Activated gamma-delta T cell (primary cell): Measurements from ENCODE around the gene KRTAP10-3.

ENCODE experiments used
- DNase-seq: peaks from one replicate; lab custom pipeline; 2025; lab: John Stamatoyannopoulos, UW

KRTAP10-3 gene

DNA sequence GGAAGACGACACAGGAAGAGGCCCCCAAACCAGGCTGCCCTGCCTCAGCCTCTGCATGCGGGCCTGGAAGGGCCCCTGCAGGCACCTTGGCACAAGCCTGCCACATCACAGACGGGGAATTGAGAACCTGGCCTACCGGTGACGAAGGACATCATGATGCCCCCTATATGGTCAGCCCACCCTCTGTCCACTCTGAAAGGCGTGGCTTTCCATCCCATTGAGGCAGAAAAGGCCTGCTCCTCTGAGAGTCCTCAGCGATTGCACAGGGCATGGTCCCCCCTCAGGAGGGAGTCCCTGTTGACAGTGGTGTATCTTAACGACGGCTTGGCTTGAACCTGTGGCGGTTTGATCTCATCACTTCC lies 30.0 kb downstream of the KRTAP10-3 start:
- no peak for DNase-seq

DNA sequence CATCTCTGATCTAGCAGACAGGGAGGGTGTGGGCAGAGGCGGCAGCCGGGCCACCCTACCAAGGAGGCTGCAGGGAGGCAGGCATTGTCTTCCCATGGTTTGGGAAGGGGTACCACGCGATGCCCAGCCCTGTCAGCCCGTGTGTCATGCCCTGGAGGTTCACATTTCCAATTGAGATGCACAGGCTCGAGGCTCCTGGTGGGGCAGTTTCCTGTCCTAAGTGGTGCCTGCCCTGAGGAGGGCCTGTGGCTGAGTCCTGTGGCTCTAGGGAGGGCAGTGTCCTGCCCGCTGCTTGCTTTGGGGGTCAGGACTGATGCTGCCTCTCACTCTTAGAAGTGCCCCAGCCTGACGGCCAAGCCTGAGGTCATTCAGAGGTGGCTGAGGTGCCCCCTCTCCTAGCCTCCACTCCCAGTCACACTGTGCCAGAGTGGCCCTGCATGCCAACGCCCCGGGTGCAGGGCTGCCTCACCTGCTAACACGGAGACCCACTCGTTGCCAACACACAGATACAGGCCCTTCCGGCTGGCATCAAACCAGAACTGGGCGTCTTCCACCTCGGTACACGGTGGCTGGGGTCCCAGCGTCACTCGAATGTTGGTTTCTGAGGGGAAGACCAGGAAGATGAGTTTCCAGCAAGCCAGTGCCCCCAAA lies 30.5 kb downstream of the KRTAP10-3 start:
- DNase-seq = no peak

DNA sequence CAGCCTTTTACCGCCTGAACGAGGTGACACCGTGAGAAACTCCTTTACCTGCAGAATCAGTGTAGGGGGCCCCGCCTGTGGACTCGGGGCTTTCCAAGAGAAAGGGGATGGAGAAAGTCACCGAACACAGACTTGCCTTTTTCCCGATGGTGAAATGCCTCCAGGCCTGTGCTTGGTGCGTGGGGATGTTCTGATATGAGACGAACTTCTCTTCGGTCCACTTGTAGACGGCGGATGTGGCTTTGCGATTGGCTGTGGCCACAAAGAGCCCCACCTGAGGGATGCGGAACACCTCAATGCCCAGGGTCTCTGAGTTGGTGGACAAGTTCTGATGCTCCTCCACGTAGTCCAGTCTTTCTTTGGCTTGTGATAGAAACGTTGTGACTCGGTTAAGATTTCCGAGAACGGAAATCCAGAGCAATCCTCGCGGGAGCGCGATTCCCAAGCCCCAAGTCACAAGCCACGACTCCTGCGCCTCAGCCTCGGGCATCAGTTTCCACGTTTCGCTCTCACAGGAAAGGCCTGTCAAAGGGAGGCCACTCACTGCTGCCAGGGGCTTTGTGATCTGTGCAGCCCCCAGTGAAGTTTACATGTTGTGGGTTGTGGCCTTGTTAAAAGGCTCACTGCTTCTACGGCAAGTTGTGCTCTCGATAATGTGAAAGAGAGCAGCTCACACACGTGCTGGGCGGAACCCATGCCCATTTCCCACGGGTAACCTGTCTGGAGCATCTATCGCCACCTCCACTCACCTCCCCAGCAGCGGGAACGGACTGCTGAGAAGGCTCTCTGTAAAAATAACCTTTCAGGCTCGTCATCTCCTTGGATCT lies 31.2 kb downstream of the KRTAP10-3 start:
- no peak for DNase-seq

DNA sequence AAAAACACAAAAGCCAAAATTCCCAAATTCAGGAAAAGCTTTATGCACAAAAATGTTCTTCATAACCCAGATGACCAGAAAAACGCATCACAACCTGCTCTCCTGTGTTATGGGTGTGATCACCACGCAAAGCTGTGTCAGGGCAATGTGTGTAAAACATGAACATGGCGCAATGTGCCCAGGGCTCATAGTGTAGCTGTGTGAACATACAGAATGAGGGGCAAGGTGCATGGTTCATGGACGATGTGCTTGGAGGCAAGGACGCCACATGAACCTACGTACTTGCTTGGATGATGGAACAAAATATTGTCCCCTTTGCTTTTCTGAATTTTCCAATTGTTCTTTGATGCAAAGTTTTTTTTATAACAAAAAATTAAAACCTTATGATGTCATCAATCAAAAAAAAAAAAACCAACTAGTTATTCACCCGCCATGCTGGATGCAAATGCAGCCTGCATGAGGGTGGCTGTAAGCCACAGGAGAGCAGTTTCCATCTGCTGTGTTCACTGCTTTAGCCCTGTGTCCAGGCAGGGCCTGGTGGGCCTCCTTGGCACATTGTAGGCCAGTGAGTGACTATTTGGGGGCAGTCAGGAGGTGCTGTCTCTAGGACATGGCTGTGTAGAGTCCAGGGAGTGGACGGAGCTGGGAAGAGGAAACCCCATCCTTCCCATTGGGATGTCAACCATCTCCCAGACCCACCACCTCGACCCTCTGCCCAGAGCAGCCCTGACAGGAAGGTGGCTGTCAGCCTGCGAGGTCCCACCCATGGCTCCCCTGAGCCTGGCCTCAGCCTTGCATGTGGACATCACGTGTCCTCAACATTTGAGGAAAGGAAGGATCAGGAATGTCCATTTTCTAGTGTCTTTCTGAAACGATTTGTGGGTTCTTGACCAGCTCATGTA lies 32.2 kb downstream of the KRTAP10-3 start:
- DNase-seq = no peak

DNA sequence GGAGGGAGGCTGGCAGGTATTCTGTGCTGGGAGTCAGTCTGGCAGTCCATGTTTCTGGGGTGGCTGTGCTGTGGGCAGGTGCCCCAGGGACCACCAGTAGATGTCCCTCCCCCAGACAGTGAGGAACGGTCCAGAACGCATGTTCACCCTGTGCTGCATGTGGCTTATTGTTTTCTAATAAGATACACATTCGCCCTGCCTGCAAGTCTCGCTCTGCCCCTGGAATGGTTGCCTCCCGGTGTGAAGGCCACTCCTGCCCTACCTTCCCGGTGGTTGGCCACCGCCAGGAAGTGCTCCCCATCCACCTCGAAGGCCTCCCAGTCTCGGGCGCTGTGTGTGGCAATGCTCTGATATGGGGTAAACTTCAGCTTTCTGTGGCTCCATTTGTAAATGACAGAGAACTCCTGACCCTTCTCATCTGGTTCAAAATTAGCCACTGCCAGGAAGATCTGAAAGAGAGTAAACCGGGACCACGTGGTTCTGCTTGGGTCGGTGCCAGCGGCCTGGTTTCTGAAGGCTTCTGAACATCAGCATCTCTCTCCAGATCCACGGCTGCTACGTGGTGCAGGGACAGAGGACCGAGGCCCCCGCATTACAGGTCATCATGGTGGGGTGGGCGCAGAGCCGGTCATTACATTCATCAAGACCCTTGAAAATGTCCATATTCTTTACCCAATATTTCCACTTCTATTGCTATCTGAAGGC lies 33.1 kb downstream of the KRTAP10-3 start:
- DNase-seq = no peak

DNA sequence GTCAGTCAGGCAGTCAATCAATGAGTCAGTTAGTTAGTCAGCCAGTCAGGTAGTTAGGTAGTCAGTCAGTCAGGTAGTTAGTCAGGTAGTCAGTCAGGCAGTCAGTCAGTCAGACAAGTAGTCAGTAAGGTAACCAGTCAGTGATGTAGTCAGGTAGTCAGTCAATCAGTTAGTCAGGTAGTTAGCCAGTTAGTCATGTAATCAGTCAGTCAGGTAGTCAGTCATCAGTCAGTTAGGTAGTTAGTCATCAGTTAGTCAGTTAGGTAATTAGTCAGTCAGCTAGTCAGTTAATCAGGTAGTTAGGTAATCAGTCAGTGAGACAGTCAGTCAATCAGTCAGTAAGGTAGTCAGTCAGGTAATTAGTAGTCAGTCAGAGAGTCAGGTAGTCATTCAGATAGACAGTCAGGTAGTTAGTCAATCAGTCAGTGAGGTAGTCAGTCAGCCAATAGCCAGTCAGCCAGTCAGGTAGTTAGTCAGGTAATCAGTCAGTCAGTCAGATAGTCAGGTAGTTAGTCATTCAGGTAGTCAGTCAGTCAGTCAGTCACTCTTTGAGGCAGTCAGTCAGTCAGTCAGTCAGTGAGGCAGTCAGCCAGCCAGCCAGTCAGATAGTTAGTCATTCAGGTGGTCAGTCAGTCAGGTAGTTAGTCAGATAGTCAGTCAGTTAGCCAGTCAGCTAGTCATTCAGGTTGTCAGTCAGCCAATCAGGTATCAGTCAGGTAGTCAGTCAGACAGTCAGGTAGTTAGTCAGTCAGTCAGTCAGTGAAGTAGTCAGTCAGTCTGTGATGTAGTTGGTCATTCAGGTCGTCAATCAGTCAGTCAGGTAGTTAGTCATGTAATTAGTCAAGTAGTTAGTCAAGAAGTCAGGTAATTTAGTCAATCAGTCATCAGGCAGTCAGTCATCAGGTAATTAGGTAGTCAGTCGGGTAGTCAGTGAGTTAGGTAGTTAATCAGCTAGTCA lies 33.9 kb downstream of the KRTAP10-3 start:
- DNase-seq = no peak

DNA sequence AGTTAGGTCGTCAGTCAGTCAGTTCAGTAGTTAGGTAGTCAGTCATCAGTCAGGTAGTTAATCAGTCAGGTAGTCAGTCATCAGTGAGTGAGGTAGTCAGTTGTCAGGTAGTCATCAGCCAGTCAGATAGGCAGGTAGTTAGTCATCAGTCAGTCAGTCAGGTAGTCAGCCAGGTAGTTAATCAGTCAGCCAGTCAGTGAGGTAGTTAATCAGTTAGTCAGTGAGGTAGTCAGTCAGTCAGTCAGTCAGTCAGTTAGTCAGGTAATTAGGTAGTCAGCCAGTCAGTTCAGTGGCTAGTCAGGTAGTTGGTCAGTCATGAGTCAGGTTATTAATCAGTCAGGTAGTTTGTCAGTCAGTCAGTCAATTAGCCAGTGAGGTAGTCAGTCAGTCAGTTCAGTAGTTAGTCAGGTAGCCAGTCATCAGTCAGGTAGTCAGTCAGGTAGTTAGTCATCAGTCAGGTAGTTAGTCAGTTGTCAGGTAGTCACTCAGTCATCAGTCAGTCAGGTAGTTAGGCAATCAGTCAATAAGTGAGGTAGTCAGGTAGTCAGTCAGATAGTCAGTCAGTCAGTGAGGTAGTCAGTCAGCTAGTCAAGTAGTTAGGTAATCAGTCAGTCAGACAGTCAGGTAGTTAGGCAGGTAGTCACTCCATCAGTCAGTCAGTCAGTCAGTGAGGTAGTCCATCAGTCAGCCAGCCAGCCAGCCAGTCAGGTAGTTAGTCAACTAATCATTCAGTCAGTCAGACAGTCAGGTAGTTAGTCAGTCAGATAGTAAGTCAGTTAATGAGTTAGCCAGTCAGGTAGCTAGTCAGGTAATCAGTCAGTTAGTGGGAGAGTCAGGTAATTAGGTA lies 34.8 kb downstream of the KRTAP10-3 start:
- DNase-seq = no peak

DNA sequence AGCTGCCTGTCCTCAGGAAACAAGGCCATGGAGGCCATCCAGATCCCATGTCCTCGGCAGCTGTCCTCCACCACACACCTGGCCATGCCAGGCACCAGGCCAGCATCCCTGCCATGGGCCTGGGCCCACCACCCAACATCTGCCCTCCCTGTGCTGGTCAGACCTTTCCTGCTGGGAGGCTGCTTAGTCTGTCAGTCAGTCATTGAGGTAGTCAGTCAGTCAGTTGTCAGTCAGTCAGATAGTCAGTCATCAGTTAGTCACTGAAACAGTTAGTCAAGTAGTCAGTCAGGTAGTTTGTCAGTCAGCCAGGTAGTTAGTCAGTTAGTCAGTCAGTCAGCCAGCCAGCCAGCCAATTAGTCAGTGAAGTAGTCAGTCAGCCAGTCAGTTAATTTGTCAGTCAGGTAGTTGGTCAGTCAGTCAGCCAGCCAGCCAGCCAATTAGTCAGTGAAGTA lies 35.8 kb downstream of the KRTAP10-3 start:
- DNase-seq = no peak

DNA sequence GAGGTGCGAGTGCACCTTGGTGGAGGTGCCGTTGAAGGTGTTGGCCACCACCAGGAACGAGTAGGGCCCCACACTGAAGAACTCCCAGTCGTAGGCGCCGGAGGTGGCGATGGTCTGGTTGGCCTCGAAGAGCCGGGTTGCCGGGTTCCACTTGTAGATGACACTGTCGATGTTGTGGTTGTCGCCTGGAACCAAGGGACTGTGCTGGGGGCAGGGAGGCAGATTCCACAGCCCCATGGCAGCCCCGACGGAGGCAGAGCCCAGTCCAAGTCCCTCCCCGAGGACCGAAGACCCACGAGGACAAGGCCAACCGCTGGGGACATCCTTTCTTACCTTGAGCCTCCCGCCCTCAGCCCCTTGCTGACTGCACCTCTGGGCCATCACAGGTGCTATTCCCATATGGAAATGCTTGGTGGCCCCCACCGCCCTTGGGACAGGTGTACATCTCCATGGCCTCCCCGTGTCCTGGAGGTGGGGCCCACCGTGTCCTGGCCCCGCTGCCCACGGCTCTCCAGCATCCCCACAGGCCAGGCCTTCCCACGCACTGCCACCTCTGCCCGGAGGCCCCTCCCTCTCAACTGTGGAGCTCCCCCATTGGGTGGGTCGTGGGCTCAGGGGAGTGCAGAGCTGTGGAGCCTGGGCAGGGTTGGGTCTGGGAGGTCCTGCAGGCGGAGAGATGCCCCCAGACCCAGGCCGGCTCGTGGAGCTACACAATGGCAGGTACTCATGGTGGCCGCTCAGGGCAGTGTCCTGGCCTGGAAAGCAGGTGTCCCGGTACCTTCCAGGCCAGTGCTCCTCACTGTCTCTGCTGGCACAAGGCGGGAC lies 36.5 kb downstream of the KRTAP10-3 start:
- DNase-seq = no peak

DNA sequence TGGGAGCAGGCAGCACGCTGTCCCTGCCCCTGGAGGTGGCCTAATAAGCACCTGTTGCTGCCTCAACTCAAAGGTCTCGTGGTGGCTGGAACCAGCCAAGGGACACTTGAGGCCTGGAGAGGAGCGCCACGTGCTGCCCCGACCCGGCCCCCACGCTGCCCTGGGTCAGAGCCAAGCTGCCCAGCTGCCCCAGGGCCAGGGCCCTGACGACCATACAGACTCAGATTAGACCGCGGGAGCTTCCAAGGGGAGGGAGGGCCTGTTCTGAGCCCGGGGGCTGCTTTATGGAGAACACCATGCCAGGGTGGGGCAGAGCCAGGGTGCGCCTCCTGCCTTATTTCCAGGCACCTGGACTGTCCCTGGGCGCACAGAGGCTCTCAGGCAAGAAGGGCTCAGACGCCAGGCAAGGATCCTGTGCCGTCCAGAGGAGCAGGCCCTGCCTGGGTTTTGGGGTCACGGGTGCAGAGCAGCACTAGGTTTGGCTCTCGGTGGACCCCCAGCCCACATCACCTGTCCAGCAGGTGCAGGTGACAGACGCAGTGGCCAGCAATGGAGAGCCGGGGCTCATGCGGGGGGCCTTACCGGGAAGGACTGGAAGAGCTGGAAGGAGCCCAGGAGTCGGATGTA lies 37.2 kb downstream of the KRTAP10-3 start:
- DNase-seq = no peak

DNA sequence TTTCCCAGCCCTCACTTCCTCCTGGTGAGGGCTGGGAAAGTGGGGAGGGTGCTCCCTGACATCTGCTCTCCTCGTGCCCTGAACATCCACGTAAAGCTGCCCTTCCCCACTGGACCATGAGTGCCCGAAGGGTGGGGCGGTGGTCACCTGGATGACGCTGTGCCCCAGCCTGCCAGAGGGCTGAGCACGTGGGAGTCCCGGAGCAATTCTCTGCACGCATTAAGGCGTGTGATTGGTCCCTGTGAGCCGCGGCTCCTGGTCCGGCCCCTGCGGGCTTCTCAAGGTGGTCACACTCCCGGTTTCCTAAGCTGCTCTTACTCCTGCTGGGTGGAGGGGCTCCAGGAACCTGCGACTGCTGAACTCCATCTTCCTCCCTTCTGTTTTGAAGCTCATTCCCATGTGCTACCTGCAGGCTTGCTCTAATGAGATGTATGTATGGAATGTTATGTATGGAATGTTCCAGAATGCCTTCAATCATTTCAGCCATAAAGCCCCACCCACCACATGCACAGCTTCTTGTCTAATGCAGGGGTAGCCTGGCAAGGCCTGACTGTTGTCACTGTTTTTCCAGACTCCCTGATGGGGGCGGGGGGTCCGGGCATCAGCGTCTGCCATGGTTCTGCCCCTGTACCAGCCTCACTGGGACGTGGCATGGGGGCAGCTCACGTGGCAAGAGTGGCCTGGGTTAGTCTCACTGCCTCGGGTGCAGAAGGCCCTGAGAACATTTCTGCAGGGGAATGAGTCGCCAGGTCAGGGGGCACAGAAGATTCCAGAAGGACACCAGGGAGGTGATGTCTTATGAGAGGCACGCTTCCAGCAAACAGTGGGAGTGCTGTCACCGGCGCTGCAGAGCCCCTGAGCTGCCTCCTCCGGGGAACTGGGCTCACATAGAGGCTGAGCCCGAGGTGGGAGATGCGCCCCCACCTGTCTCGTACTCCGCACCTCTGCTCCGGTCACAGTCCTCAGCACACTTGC lies 38.0 kb downstream of the KRTAP10-3 start:
- no peak for DNase-seq

DNA sequence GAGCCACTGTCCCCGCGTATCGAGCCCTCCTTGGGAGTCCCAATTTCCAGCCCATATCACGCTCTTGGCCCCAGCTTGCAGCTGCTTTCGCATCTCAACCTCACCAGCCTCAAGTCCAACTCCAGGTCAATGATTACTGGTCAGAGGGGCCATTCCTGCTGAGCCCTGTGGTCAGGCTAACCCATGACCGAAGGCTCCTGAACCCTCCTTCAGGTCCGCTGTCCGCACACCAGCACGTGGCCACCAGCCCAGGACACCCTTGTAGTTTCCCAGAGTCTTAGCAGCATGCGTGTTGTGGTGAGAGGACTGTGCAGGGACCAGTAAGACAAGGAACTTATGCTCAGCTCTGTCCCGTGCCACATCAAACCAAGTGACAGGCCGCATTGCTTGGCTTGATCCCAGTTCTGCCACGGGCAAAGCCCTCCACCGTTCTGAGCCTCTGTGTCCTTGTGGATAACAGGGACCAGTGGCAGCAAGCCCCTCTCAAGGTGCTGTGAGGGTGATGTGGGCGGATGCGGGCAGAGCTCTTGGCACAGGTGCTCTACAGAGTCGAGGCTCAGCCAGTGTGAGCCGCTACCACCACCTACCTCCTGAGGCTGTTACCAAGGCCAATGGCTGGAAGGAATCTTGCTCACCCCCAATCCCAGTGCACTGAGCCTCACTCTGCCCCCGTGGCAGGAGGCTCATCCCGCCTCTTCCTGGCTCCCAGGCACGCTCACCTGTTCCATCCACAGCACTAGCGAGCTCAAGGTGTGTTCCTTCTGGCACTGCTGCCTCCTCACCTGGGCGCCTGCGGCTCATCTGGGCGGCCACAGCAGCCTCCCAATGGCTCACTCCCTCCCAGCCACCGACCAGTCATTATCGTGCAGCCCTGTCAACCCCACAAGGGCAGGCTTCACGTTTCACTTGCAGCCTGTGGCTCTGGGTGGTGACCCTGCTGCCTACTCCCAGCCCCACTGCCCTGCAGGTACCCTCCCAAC lies 39.0 kb downstream of the KRTAP10-3 start:
- DNase-seq = no peak

DNA sequence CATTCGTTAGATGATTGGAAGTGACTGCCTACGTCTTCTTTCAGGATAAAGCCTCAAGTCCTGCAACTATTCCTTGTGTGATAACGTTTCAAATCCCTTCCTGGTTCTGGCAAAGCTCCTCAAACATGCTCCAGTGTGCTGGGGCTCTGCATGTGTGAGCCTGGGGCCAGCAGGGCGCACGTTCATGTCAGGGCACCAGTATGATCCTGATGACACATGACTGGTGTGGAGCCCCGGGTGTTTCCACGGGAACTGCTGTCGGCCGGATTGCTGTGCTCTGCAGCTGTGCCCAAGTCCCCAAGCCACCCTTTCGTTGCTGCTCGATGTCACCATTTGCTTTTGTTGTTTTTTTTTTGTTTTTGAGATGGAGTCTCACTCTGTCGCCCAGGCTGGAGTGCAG lies 39.9 kb downstream of the KRTAP10-3 start:
- no peak for DNase-seq

DNA sequence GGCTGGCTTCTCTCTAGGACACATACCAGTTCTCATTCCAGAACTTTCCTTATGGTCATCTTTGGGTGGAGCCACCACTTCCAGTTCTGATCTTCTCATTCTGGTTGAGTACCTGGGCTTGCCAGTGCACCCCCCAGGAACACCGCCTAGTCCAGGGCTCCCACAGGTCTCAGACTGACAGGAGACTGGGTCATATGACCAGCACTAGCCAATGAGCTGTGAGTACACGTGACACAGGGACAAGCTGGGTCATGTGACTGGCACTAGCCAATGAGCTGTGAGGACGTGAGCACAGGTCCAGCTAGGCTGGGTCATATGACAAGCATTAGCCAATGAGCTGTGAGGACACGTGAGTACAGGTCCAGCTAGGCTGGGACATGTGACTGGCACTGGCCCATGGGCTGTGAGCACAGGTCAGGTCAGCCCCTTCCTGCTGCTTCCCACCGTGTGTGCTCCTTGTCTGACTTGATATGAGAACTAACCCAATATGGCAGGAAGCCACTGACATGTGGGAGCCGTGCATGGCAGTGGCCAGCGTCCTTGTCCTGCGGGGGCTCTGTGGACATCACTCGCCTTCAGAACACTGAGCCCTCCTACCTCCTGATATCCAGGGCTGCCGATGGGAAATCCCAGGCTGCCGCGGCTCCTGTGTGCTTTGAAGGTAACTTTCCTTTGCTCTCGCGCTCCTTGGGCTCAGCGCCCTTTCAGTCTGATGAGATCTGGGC lies 41.3 kb downstream of the KRTAP10-3 start:
- no peak for DNase-seq

DNA sequence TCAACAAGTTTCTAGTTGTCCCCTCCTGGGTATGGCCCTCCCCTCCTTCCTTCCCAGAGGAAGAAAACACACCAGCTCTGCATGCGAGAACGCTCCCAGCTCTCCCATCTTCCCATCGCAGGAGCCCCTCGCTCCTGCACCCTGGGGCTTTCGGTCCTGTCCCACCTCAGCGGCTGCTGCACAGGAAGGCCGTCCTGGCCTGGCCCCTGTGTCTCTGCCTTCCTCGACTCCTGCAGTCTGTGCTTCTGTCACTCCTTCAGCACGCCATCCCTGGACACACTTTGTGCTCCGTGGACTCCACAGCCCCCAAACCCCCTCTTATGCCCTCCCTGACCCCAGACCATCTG lies 41.8 kb downstream of the KRTAP10-3 start:
- no peak for DNase-seq
